SK-N-MC (cell line): ENCODE results near the gene AFMID.
"Not testable (repeated sequence)": the region's sequence is repeated elsewhere in the genome, so short reads cannot be mapped to it uniquely, and the experiment has no call there.

Experiments
- DNase-seq: peaks from one replicate; pipeline ENCODE4 v3.0.0-alpha.2; 2011; ENCODE audit warnings: low read depth, low spot score
- H3K27ac ChIP-seq: fragments of 200-600 bp; sonication (generic); 2 replicates; pipeline ENCODE4 v1.5.1; 2016; ENCODE audit warnings: mixed run types
- H3K36me3 ChIP-seq: fragments of 200-600 bp; sonication (generic); 2 replicates; pipeline ENCODE4 v1.6.1; 2017; ENCODE audit warnings: antibody characterized with exemption, low read length, mixed read lengths; ENCODE audit not compliant: insufficient read depth
- H3K4me3 ChIP-seq: fragments of 200-600 bp; sonication (generic); 2 replicates; pipeline ENCODE4 v1.5.1; 2016
- H3K9ac ChIP-seq: fragments of 200-600 bp; sonication (generic); 2 replicates; pipeline ENCODE4 v1.8.0; 2017; ENCODE audit warnings: mixed run types, mixed read lengths; ENCODE audit not compliant: insufficient read length
- H3K9me3 ChIP-seq: fragments of 200-600 bp; sonication (generic); 2 replicates; pipeline ENCODE4 v1.6.1; 2017; ENCODE audit warnings: low read depth, mild to moderate bottlenecking, antibody characterized with exemption, low read length, moderate library complexity, mixed read lengths
- EZH2 ChIP-seq: fragments of 200-600 bp; sonication (generic); IDR thresholded peaks from one replicate; pipeline ENCODE4 v1.6.1; 2017; ENCODE audit warnings: antibody characterized with exemption
- FOXP2 ChIP-seq: optimal IDR thresholded peaks from 2 replicates; pipeline ENCODE3; 2011; ENCODE audit warnings: mild to moderate bottlenecking, moderate library complexity; ENCODE audit not compliant: insufficient read depth; ENCODE audit errors: extremely low read length, control extremely low read depth
- POLR2AphosphoS5 ChIP-seq: IDR thresholded peaks from 2 replicates; pipeline ENCODE4 v1.6.1; 2012; ENCODE audit warnings: mild to moderate bottlenecking, low read depth, low read length, borderline replicate concordance

The AFMID gene

DNA sequence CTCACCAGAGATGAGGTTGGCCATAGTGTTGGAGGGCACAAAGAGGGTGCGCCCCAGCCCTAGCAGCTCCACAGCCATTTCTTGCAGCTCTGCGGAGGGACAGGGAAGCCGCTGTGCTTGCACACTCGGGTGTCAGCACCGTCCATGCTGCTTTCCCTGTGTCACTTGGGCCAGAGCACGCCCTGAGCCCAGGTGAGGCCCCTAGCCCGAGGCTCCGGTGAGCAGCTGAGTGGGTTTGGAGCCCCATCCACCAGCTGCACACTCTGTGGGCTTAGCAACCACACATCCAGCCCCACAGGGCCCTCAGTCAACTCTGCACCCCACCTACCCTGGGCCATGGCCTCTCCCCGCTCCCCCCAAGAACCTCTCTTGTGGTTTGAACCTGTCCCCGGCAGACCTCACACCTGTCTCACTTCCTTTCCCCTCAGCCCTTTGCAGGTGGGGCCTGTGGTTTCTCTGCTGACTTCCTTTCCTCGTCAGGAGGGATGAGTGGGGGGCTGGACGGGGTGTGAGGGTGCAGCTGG is 65.0 kb downstream of the AFMID start:
- TF ChIP-seq EZH2 (no peak), POLR2AphosphoS5 (no peak)
- Histone ChIP-seq H3K9me3 (no peaks in the 10 kb centered on the region), H3K9ac (no peak overlapping the region), H3K27ac (no peak overlapping the region), H3K36me3 (no peaks in the 10 kb centered on the region), H3K4me3 (no peak overlapping the region)
- DNase-seq = no peak

DNA sequence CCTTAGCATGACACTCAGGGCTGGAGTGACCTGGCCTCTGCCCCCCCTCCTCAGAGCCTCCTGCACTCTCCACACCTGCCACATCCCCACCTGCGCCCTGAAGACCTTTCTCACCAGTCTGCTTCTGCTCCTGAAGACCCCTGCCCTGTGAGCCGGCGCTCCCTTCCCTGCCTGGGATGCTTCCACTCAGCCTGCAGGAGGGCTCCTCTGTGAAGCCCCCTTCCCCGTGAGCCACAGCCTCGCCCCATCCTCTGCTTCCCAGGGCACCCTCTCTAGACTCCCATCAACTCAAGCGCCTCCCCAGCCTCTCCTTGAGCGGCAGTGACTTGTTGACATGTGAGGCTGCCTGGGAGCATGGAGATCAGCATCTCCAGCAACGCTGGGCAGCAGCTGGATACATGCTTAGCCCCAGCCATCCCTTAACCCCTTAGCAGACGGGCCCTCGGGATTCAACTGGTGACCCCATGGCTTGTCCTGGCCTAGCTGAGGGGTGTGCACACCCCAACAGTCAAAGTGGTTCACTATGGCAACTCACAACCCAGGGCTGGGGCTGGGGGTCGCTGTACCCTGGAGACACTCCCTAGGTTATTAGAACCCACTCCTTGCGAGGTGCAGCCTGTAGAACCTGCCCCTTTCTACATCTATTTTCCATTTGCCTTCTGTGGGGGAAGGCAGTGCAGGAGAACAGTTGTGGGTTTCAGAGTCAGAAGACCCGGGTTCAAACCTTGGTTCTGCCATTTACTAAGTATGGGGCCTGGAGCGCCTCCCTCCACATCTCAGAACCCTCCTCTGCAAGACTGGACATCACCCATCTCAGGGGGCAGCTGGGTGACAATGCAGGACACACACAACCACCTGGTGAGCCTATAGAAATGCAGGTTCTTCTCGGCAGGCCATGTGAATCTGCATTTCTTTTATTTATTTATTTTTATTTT is 65.8 kb downstream of the AFMID start:
- H3K9me3 ChIP-seq = no peaks in the 10 kb centered on the region
- DNase-seq = no peak
- no peak overlapping the region for H3K27ac ChIP-seq
- H3K4me3 ChIP-seq = no peak overlapping the region
- TF ChIP-seq EZH2 = no peak
- no peak for TF ChIP-seq FOXP2
- TF ChIP-seq POLR2AphosphoS5 = no peak
- H3K9ac ChIP-seq = no peak overlapping the region
- H3K36me3 ChIP-seq = no peaks in the 10 kb centered on the region

DNA sequence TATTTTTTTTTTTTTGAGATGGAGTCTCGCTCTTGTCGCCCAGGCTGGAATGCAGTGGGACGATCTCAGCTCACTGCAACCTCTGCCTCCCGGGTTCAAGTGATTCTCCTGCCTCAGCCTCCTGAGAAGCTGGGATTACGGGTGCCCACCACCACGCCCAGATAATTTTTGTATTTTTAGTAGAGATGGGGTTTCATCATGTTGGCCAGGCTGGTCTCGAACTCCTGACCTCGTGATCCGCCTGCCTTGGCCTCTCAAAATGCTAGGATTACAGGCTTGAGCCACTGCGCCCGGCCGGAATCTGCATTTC is 66.4 kb downstream of the AFMID start:
- peak overlapping the region; percentile 99 for H3K4me3 ChIP-seq
- not testable (repeated sequence) for H3K36me3 ChIP-seq, DNase-seq, H3K27ac ChIP-seq, H3K9me3 ChIP-seq, H3K9ac ChIP-seq

DNA sequence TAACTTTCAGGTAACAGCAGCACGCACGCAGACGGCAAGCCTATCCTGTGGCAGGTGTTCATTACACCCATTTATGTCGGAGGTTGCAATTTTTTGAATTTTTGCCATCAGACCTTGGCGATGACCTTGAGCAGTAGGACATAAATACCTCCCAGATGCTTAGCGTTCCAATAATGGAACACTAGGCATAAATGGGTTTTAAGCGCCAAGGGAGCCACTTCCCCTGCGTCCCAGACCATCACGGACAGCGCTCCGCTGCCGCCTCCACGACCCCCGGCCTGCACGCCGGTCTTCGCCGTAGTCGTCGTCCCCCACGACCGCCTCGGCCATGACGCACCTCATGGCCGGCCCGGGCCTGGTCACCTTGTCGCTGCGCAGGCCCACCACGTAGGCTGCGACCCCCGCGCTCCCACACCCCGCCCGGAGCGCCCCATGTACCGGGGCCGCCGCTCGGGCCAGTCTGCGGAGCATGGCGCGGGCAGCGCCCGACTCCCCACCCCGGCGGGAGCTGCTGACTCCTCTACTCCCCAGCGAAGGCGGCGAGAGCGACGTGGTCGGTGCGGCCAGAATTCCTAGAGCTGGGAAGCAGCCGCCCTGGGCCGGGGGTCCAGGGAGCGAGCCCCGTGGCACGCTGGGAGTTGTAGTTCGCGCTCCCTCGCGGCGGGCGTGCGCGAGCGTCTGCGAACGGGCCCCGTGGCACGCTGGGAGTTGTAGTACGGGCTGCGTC is 66.9 kb downstream of the AFMID start:
- no peaks in the 10 kb centered on the region for H3K9me3 ChIP-seq
- TF ChIP-seq POLR2AphosphoS5 (peak; percentile 66), EZH2 (no peak), FOXP2 (no peak)
- peak; percentile 37 for DNase-seq
- peak overlapping the region; percentile 84 for H3K9ac ChIP-seq
- H3K36me3 ChIP-seq = no peaks in the 10 kb centered on the region
- no peak overlapping the region for H3K27ac ChIP-seq
- H3K4me3 ChIP-seq = peak overlapping the region; percentile 99

DNA sequence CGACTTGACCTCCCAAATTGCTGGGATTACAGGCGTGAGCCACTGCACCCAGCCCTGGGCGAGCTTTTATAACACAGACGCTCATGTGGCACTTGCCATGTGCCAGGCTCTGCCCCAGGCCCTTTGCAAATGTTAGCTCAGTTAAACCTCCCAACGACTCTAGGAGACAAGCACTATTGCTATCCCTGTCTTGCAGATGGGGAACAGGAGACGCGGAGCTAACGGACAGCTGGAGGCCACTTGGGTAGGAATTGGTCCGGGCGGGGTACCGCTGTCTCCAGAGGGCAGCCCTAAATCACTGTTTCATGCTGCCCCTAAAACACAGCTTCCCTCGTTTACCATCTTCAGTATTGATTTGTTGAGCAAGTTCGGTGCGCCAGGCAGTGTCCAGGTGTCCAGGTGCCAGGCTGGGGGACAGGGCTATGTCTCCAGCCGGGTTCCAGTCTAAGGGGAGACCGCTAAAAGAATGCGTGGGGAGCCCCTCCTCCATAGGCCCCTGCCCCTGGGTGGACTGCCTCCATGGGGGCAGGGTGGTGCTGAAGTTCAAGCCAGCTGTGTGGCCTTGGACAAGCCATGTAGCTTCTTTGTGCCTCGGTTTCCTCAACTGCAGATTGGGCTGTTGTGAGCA is 68.0 kb downstream of the AFMID start:
- no peak overlapping the region for H3K9ac ChIP-seq
- no peak for TF ChIP-seq FOXP2
- DNase-seq = no peak
- 0 out of 2 replicates have a peak overlapping the region, but pooled peaks have one; percentile 34 for H3K27ac ChIP-seq
- no peak overlapping the region for H3K4me3 ChIP-seq
- H3K9me3 ChIP-seq = no peaks in the 10 kb centered on the region
- H3K36me3 ChIP-seq = no peaks in the 10 kb centered on the region

DNA sequence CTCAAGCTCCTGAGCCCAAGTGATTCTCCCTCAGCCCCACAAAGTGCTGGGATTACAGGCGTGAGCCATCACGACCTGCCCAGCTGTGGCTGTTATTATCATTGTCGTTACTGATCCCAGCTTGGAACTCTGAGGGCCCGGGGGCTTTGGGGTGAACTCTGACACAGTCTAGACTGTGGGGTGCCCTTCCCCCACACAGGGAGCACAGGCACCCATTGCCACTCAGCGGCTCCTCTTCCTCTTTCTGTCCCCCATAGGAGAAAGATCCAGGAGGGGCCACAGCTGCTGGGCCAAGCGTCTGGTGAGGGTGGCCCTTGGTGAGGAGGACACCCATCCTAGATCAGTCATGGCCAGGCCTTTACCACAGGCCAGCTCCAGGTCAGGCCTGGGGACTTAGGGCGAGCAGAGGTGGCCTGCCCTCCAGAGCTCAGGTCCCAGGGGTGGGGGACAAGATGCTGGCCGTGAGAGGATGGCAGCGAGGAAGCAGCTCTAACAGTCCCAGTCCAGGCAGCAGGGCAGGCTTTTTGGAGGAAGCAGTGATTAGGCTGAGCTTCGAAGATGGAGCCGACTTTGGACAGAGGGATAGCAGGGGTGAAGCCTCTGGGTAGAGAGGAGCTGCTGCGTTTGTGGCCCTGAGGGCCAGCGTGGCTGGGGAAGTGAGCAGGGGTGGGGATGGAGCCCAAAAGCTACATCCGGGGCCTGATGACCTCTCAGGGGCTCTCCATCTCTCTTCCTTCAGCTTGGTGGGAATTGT is 69.0 kb downstream of the AFMID start:
- Histone ChIP-seq H3K4me3 (no peak overlapping the region), H3K9me3 (no peaks in the 10 kb centered on the region), H3K27ac (peak overlapping the region; percentile 34), H3K9ac (no peak overlapping the region), H3K36me3 (no peaks in the 10 kb centered on the region)
- DNase-seq = no peak
- no peak for TF ChIP-seq FOXP2
- no peak for TF ChIP-seq POLR2AphosphoS5
- TF ChIP-seq EZH2 = no peak

DNA sequence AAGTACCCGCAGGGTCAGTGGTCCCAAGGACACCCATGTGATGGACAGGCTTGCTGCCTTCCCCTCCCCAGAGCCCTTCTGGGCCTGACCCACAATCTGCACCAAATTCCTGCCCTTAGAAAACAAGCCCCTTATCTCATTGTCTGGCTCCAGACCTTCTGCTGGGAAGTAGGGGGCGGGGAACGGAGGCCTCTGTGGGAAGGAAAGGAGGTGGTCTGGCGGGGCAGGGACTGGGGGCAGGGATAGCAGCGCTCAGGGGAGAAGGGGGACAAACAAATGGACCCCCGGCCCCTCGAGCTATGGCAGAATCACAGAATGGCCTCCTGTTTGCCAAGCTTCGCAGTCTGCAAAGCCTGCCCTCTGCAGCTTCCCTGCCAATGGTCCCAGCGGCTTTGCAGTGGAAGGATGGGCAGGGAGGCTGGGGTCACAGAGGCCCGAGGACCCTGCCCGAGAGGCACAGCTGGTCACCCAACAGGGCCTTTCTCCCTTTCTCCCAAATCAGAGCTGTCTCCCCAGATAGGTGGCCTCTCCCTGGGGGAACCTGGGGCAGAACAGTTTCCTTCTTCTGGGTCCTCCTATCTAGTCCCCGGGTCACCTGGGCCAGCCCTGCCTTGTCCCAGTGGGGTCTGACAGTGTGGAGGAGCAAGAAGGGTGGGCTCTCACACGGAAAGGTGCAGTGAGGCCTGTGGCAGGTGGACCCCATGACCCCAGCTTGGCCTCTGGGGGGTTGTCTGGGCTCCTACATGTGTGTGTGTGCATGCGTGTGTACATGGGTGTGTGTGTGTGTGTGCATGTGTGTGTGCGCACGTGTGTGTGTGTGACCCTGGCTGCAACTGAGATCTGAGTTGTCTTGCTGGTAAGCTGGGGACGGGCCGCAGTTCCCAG is 69.8 kb downstream of the AFMID start:
- no peak for TF ChIP-seq FOXP2
- no peak for TF ChIP-seq POLR2AphosphoS5
- no peak for TF ChIP-seq EZH2
- H3K36me3 ChIP-seq = no peaks in the 10 kb centered on the region
- H3K27ac ChIP-seq = peak overlapping the region; percentile 30; the same call in 1 of the 2 replicates
- no peak overlapping the region for H3K9ac ChIP-seq
- H3K9me3 ChIP-seq = no peaks in the 10 kb centered on the region
- H3K4me3 ChIP-seq = no peak overlapping the region
- DNase-seq = no peak
